GM18502 (cell line): ENCODE results near the gene USP9X.
"Not testable (repeated sequence)": the region's sequence is repeated elsewhere in the genome, so short reads cannot be mapped to it uniquely, and the experiment has no call there.

Experiments
- ATAC-seq: cut with Tn5 transposase; IDR thresholded peaks from one replicate; pipeline ENCODE4 v1.9.1; 2021; ENCODE audit warnings: mild to moderate bottlenecking; ENCODE audit not compliant: unreplicated experiment, poor library complexity

The USP9X gene

GRCh38 chrX:41177297-41177696 lies 92.1 kb downstream of the USP9X start:
- no peak for ATAC-seq

DNA sequence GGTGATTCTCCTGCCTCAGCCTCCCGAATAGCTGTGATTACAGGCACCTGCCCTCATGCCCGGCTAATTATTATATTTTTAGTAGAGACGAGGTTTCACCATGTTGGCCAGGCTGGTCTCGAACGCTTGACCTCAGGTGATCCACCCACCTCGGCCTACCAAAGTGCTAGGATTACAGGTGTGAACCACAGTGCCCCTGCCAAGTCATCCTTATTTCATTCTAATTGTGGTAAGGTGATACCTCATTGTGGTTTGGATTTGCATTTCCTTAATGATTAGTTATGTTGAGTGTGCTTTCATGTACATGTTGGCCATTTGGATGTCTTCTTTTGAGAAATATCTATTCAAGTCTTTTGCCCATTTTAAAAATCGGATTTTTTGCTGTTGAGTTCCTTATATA lies 93.0 kb downstream of the USP9X start:
- no peak for ATAC-seq

- ATAC-seq: peak; percentile 64
These were observed 95.1 kb downstream of the USP9X start for GRCh38 chrX:41180194-41180908.

DNA sequence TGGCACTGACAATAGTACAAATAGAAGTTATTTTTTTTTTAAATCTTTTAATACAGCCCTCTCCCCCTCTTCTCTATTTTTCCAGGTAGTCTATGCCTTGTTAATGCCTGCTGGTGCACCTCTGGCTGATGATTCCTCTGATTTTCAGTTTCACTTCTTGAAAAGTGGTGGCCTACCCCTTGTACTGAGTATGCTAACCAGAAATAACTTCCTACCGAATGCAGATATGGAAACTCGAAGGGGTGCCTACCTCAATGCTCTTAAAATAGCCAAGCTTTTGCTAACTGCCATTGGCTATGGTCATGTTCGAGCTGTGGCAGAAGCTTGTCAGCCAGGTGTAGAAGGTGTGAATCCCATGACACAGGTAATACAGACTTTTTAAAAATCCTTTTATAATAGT lies 99.1 kb downstream of the USP9X start:
- peak; percentile 66 for ATAC-seq

GRCh38 chrX:41186946-41187345 lies 101.7 kb downstream of the USP9X start:
- ATAC-seq: not testable (repeated sequence)

GRCh38 chrX:41189156-41189555 lies 103.9 kb downstream of the USP9X start:
- no peak for ATAC-seq

- ATAC-seq: no peak
These were observed 107.6 kb downstream of the USP9X start for GRCh38 chrX:41192880-41193279.

- ATAC-seq: no peak
These were observed 113.2 kb downstream of the USP9X start for GRCh38 chrX:41198410-41198809.

DNA sequence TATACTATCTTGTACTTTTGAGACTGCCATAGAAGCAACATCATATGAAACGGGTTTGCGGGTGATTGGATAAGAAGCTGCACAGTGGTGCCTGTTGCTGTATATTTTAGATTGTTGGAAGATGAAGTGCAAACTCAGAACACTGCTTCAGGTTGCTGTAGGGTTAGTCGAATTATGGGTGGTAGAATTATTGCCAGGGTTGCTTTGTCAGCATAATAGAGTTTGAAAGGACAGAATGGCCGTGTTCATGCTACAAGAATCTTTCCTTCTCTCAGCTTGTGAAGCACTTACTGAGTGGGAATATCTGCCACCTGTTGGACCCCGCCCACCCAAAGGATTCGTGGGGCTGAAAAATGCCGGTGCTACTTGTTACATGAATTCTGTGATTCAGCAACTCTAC lies 115.5 kb downstream of the USP9X start:
- ATAC-seq: no peak

DNA sequence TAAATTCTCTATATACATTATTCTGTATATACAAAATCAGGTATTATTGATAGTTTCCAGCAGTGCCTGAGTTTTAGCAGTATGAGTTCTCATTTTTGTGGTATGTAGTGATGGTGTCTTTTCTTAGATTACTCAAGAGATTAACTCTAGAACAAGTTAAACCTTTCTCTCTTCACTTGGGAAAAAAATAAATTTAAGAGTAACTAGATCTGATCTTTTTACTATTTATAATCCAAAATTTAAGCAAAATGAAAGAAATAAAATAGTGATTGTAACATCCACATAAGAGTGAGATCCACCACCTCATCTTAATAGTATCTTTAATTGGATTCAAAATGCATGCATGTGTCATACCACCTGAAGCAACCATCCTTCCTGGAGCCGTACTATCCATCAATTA lies 124.6 kb downstream of the USP9X start:
- no peak for ATAC-seq

- no peak for ATAC-seq
These were observed 139.4 kb downstream of the USP9X start for GRCh38 chrX:41224605-41225004.

GRCh38 chrX:41233988-41234387 lies 148.7 kb downstream of the USP9X start:
- no peak for ATAC-seq

GRCh38 chrX:41234471-41234870 lies 149.2 kb downstream of the USP9X start:
- not testable (repeated sequence) for ATAC-seq

DNA sequence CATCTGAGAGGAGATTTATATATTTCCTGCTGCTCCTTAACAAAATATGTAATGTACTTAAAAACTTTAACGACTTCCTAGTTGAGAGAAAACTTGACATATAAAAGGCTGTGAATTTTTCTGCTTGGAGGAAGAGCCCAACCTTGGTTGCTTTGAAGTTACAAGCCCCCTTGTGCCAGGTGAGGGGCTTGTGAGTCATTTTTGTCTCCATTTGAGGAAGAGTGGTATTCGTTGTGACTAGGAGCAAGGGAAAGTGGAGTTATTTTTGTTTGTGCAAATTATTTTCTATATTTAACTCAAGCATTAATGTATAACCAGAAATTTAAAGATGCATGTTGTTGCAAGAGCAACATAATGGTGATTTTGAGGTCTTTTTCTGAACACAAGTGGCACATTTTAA lies 149.7 kb downstream of the USP9X start:
- ATAC-seq: no peak

DNA sequence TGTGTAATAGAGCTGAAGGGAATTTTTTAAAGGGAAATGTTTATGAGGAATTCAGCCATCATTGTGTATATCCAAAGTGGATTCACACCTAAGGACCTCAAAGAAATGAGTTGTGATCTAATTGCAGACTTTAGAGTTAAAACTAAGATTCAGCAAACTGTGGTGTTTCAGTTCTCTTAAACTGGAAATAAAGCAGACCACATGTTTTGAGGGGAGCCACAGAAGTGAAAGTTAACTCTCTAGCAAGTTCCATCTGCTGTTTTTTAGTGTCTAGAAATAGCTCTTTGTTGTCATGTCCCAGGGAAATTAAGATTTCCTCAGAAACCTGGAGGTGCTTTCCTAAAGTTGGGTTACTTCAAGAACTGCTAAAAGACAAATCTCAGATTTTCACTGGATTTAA lies 151.4 kb downstream of the USP9X start:
- ATAC-seq: peak; percentile 85

- no peak for ATAC-seq
These were observed 155.3 kb downstream of the USP9X start for GRCh38 chrX:41240509-41240908.

DNA sequence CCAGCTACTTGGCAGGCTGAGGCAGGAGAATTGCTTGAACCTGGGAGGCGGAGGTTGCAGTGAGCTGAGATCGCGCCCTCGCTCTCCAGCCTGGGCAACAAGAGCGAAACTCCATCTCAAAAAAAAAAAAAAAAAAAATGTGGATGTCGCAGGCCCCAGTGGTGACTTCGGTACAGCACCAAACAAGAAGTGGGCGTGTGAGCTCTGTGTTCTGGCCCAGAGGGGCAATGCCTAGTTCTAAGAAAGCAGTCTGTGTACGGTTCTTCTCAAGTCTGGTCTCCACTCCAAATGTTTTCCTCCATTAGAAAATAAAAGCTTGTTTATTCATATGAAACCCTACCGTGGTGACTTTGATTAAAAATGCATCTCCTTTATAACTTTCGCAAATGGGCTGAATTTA lies 156.7 kb downstream of the USP9X start:
- ATAC-seq: no peak

DNA sequence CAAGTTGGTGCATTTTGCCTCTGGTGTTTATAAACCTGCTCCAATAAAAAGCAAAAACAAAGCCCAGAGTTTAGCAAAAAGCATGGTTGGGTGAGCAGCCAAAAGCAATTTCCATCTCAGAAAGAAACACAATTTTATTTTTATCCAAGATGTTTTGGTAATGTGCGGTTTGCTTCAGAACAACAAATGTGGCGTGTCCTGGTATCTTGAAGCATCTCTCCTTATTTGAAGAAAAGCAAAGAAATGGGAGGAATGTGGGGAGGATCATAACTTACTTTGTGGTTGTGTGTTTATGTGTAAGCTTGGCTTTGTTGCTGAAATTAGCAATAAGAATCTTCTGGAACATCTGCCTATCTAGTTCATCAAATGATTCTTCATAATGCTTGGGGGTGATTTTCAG lies 160.4 kb downstream of the USP9X start:
- no peak for ATAC-seq

- no peak for ATAC-seq
These were observed 165.6 kb downstream of the USP9X start for GRCh38 chrX:41250867-41251266.

GRCh38 chrX:41257801-41258200 lies 172.6 kb downstream of the USP9X start:
- ATAC-seq: no peak

DNA sequence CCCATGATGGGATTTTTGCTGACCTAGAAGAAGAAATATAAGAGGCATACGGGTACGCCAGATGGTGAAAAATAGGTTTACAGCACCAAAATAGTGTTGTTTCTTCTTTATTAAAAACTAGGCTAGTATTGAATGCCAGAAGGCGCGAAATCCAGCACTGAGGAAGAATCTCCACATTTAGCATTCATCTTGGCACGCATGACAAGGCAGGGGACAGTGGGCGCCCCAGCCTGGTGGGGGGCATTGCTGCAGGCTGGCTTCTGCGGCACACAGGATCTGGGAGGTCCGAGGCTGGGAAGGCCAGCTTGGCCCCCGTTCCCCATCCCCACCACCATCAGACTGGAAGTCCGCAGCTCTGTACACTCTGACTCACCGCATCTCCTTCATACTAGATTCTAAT lies 173.0 kb downstream of the USP9X start:
- no peak for ATAC-seq

DNA sequence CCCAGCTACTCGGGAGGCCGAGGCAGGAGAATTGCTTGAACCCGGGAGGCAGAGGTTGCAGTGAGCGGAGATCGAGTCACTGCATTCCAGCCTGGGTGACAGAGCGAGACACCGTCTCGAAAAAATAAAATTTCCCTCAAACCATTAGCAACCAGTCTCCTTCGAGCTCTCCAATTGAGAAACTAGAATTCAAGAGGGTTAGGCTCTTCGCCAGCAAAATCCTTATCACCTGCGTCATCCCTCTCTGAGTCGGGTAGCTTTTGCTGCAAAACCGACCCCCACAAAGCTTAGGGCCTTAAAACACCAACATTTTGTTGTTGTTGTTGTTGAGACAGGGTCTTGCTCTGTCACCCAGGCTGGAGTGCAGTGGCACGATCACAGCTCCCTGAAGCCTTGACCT lies 173.6 kb downstream of the USP9X start:
- no peak for ATAC-seq

- no peak for ATAC-seq
These were observed 174.3 kb downstream of the USP9X start for GRCh38 chrX:41259516-41259915.
